SU-DHL-6 (cell line): ENCODE measurements around the gene FYTTD1.

Experiments
- H2AFZ ChIP-seq: fragments of 200-600 bp; sonication (generic); 2 replicates; pipeline ENCODE4 v1.6.1; 2014; ENCODE audit warnings: low read depth, mild to moderate bottlenecking, moderate library complexity, mixed read lengths, antibody characterized with exemption, low read length; ENCODE audit not compliant: severe bottlenecking
- H3F3A ChIP-seq: fragments of 200-600 bp; shearing (Covaris generic); 2 replicates; pipeline ENCODE4 v1.6.0; 2016; ENCODE audit warnings: antibody characterized with exemption, mild to moderate bottlenecking; ENCODE audit not compliant: insufficient read depth
- H3K27ac ChIP-seq: fragments of 200-600 bp; sonication (generic); 2 replicates; pipeline ENCODE4 v1.5.1; 2016; ENCODE audit warnings: low read depth, mild to moderate bottlenecking, low read length, moderate library complexity, mixed read lengths
- H3K27me3 ChIP-seq: fragments of 200-600 bp; sonication (generic), shearing (Covaris generic); 2 replicates; pipeline ENCODE4 v1.6.0; 2014; ENCODE audit warnings: mild to moderate bottlenecking, low read length
- H3K36me3 ChIP-seq: fragments of 200-600 bp; sonication (generic); 2 replicates; pipeline ENCODE4 v1.6.1; 2014; ENCODE audit warnings: mild to moderate bottlenecking, low read length, mixed read lengths
- H3K4me2 ChIP-seq: fragments of 300-600, 200-600 bp; shearing (Covaris generic), sonication (generic); 2 replicates; pipeline ENCODE4 v1.6.0; 2014; ENCODE audit warnings: low read length, low read depth, mild to moderate bottlenecking; ENCODE audit not compliant: poor library complexity, severe bottlenecking
- H3K4me3 ChIP-seq: fragments of 200-600 bp; sonication (generic); 2 replicates; pipeline ENCODE4 v1.5.1; 2014; ENCODE audit warnings: antibody characterized with exemption, low read length, mild to moderate bottlenecking, mixed read lengths; ENCODE audit not compliant: insufficient read depth, poor library complexity, severe bottlenecking
- H3K79me2 ChIP-seq: fragments of 200-600 bp; sonication (generic); 2 replicates; pipeline ENCODE4 v1.6.1; 2014; ENCODE audit warnings: mild to moderate bottlenecking, low read length, moderate library complexity; ENCODE audit not compliant: insufficient read depth
- H3K9ac ChIP-seq: fragments of 200-600 bp; sonication (generic); 2 replicates; pipeline ENCODE4 v1.7.0; 2014; ENCODE audit warnings: mild to moderate bottlenecking, low read length
- H3K9me2 ChIP-seq: fragments of 200-600 bp; sonication (generic); replicated peaks from 2 replicates; pipeline ENCODE4 v1.6.1; 2014; ENCODE audit warnings: low read length; ENCODE audit not compliant: insufficient read depth
- H3K9me3 ChIP-seq: fragments of 200-600 bp; sonication (generic); 2 replicates; pipeline ENCODE4 v1.6.1; 2014; ENCODE audit warnings: low read length, mixed read lengths; ENCODE audit not compliant: insufficient read depth
- H4K20me1 ChIP-seq: fragments of 200-600 bp; sonication (generic); 2 replicates; pipeline ENCODE4 v1.6.1; 2014; ENCODE audit warnings: low read depth, mild to moderate bottlenecking, antibody characterized with exemption, low read length, moderate library complexity, mixed read lengths
- EZH2phosphoT487 ChIP-seq: fragments of 200-600 bp; sonication (generic), shearing (Covaris generic); conservative IDR thresholded peaks from 2 replicates; pipeline ENCODE4 v1.6.1; 2018; ENCODE audit warnings: mild to moderate bottlenecking, antibody characterized with exemption, low read length, moderate library complexity, mixed read lengths
- TF ChIP-seq, protein P1 (sequence below): fragments of 200-600 bp; sonication (generic); IDR thresholded peaks from one replicate; pipeline ENCODE4 v1.5.1; 2017; ENCODE audit warnings: antibody characterized with exemption, mild to moderate bottlenecking, low read length, moderate library complexity; ENCODE audit not compliant: insufficient read depth, poor library complexity, severe bottlenecking

Gene FYTTD1

GRCh38 chr3:197734667-197735318 is 14.9 kb upstream of the FYTTD1 start:
- H3K9ac ChIP-seq: peak overlapping the region; percentile 85
- H3K9me3 ChIP-seq: no peaks in the 10 kb centered on the region
- no peaks in the 10 kb centered on the region for H3K36me3 ChIP-seq
- H4K20me1 ChIP-seq: no peaks in the 10 kb centered on the region
- H3K4me2 ChIP-seq: peak overlapping the region; percentile 75
- no peaks in the 10 kb centered on the region for H3K27me3 ChIP-seq
- peak overlapping the region; percentile 91 for H3K4me3 ChIP-seq
- TF ChIP-seq, protein P1, sequence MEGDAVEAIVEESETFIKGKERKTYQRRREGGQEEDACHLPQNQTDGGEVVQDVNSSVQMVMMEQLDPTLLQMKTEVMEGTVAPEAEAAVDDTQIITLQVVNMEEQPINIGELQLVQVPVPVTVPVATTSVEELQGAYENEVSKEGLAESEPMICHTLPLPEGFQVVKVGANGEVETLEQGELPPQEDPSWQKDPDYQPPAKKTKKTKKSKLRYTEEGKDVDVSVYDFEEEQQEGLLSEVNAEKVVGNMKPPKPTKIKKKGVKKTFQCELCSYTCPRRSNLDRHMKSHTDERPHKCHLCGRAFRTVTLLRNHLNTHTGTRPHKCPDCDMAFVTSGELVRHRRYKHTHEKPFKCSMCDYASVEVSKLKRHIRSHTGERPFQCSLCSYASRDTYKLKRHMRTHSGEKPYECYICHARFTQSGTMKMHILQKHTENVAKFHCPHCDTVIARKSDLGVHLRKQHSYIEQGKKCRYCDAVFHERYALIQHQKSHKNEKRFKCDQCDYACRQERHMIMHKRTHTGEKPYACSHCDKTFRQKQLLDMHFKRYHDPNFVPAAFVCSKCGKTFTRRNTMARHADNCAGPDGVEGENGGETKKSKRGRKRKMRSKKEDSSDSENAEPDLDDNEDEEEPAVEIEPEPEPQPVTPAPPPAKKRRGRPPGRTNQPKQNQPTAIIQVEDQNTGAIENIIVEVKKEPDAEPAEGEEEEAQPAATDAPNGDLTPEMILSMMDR: no peak
- TF ChIP-seq EZH2phosphoT487: no peak
- peaks cover 43% of the 10 kb centered on the region for H3K79me2 ChIP-seq
- H3F3A ChIP-seq: peaks cover 30% of the 10 kb centered on the region
- H2AFZ ChIP-seq: no peak overlapping the region
- no peaks in the 10 kb centered on the region for H3K9me2 ChIP-seq
- peak overlapping the region; percentile 91 for H3K27ac ChIP-seq

DNA sequence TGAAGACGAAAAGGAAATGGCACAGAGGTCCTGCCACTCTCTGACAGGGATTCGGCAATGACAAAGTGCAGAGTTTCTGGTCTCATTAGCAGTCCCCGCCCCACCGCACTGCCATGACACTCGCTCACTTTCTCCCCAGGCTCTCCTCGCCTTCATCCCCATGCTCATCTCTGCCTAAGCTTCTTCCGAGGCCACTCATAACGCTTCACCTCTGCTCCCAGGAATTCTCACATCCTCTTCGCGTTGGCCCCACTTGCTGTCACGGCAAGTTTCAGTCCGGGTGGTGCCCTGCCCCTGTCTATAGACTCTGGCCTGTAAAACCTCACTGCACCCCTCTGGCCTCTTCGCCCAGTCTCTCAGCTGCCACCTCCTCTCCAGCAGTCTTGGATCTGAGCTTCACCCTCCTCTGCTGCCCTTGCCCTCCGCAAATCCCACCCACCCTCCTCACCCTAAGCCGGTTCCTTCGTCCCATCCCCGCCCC is 13.6 kb upstream of the FYTTD1 start:
- Histone ChIP-seq H3K9ac (peak overlapping the region; percentile 85), H3K9me2 (no peaks in the 10 kb centered on the region), H3K27me3 (no peaks in the 10 kb centered on the region), H4K20me1 (no peaks in the 10 kb centered on the region), H3K79me2 (peaks cover 36% of the 10 kb centered on the region), H3K27ac (peak overlapping the region; percentile 91), H3F3A (peaks cover 30% of the 10 kb centered on the region), H3K4me2 (peak overlapping the region; percentile 75), H3K4me3 (peak overlapping the region; percentile 91), H3K36me3 (no peaks in the 10 kb centered on the region), H2AFZ (peak overlapping the region; percentile 62), H3K9me3 (no peaks in the 10 kb centered on the region)
- TF ChIP-seq EZH2phosphoT487: no peak
- TF ChIP-seq, protein P1: no peak

DNA sequence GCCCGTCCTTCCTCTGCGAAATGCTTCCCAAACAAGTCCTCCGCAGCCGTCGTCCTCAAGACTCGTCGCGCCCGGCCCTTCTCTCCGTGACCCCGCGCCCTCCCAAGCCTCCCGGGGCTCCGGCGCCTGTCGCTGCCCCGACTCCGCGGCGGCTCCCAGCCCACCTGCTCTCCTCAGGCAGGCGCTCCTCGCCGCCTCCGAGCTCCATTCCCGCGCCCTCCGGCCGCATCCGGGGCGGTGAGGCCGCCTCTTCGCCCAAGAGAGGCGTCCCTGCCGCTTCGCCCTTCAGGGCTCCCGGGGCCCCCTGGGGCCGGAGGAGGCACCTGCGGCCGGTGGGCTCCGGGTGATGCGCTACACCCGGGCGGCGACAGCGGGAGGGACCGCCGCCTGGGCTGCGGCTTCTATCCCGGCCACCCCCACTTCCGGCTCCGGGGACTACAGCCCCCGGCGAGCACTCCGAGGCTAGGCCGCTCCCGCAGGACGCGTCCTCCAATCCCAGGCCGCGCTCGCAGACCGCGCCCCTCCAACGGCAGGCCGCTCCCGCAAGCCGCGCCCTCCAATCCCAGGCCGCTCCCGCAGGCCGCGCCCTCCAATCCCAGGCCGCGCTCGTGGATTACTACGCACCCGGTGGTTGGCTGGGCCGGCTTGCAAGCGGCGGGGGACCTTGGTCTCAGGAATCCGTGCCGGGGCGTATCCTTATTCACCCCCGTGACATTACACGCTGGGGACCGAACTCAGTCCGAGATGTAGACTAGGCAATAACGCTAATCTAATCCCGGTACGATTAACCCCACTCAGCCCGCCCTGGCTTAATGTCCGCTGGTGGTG is 13.0 kb upstream of the FYTTD1 start, which contains the start of gene RUBCN:
TSS of gene RUBCN (minus strand) at position 414 of the 828 bp plus-strand sequence. CDS start at position 229, 185 bp downstream.
- Histone ChIP-seq H3K4me3 (peak within 1 kb of the TSS; percentile 91), H3K79me2 (peaks cover 34% of the 10 kb centered on the region), H4K20me1 (no peaks in the 10 kb centered on the region), H3K27ac (peak within 1 kb of the TSS; percentile 91), H3K36me3 (no peaks in the 10 kb centered on the region), H3K9me2 (no peaks in the 10 kb centered on the region), H3K9me3 (no peaks in the 10 kb centered on the region), H3K4me2 (peak within 1 kb of the TSS; percentile 87), H3K27me3 (no peaks in the 10 kb centered on the region), H2AFZ (peak within 1 kb of the TSS; percentile 75), H3K9ac (peak within 1 kb of the TSS; percentile 85), H3F3A (peaks cover 30% of the 10 kb centered on the region)
- TF ChIP-seq, protein P1: no peak
- no peak for TF ChIP-seq EZH2phosphoT487
